GM23338 (cell line): ENCODE measurements around the gene DDTL. TPM values are rescaled to one million over a fixed set of nuclear protein-coding genes. Genes with fewer than 3 reads are reported as not detected.
"Not testable (repeated sequence)": the region's sequence is repeated elsewhere in the genome, so short reads cannot be mapped to it uniquely, and the experiment has no call there.

Source experiments
- ATAC-seq: fragments of 200-7000 bp; cut with Tn5 transposase; 3 replicates; pipeline ENCODE4 v1.9.1; 2020
- DNase-seq: peaks from one replicate; pipeline ENCODE4 v3.0.0-alpha.2; 2015; ENCODE audit warnings: low spot score
- H2AFZ ChIP-seq: fragments of 200-600 bp; sonication (generic); 2 replicates; pipeline ENCODE4 v1.8.0; 2016; ENCODE audit warnings: antibody characterized with exemption, mild to moderate bottlenecking, moderate library complexity
- H3F3A ChIP-seq: fragments of 200-600 bp; sonication (generic); replicated peaks from 2 replicates; pipeline ENCODE4 v1.8.0; 2017; ENCODE audit warnings: antibody characterized with exemption, mixed run types, low read depth
- H3K27ac ChIP-seq: fragments of 200-600 bp; sonication (generic); 2 replicates; pipeline ENCODE4 v1.6.1; 2016; ENCODE audit warnings: low read depth
- H3K27me3 ChIP-seq: fragments of 200-600 bp; sonication (generic); 2 replicates; pipeline ENCODE4 v1.8.0; 2016; ENCODE audit warnings: mild to moderate bottlenecking, mixed run types, moderate library complexity; ENCODE audit not compliant: insufficient read depth
- H3K36me3 ChIP-seq: fragments of 200-600 bp; sonication (generic); 2 replicates; pipeline ENCODE4 v1.8.0; 2016; ENCODE audit warnings: mild to moderate bottlenecking; ENCODE audit not compliant: insufficient read depth
- H3K4me1 ChIP-seq: fragments of 200-600 bp; sonication (generic); 2 replicates; pipeline ENCODE4 v1.8.0; 2016; ENCODE audit warnings: mild to moderate bottlenecking, moderate library complexity; ENCODE audit not compliant: insufficient read depth
- H3K4me2 ChIP-seq: fragments of 200-600 bp; sonication (generic); 2 replicates; pipeline ENCODE4 v1.7.1; 2017; ENCODE audit warnings: mixed run types
- H3K4me3 ChIP-seq: fragments of 200-600 bp; sonication (generic); 2 replicates; pipeline ENCODE4 v1.6.1; 2016; ENCODE audit warnings: mixed run types
- H3K79me2 ChIP-seq: fragments of 200-600 bp; sonication (generic); replicated peaks from 2 replicates; pipeline ENCODE4 v1.8.0; 2017; ENCODE audit warnings: mild to moderate bottlenecking; ENCODE audit not compliant: insufficient read depth
- H3K9me2 ChIP-seq: fragments of 200-600 bp; sonication (generic); 2 replicates; pipeline ENCODE4 v1.8.0; 2017; ENCODE audit not compliant: insufficient read depth
- H4K20me1 ChIP-seq: fragments of 200-600 bp; sonication (generic); replicated peaks from 2 replicates; pipeline ENCODE4 v1.8.0; 2017; ENCODE audit warnings: mild to moderate bottlenecking; ENCODE audit not compliant: insufficient read depth
- H3K27ac Mint-ChIP-seq: 2 replicates; pipeline ENCODE4 v1.8.0; 2020; ENCODE audit warnings: inconsistent platforms, mild to moderate bottlenecking, moderate library complexity, mixed read lengths
- H3K27me3 Mint-ChIP-seq: 3 replicates; pipeline ENCODE4 v1.8.0; 2022; ENCODE audit warnings: low read depth, mild to moderate bottlenecking, moderate library complexity, mixed read lengths, inconsistent platforms; ENCODE audit not compliant: insufficient read depth, poor library complexity
- H3K36me3 Mint-ChIP-seq: 3 replicates; pipeline ENCODE4 v1.8.0; 2021; ENCODE audit warnings: low read depth, mild to moderate bottlenecking, inconsistent platforms, moderate library complexity, mixed read lengths
- H3K4me1 Mint-ChIP-seq: 3 replicates; pipeline ENCODE4 v1.8.0; 2020; ENCODE audit warnings: mild to moderate bottlenecking, inconsistent platforms, mixed read lengths
- H3K4me3 Mint-ChIP-seq: 3 replicates; pipeline ENCODE4 v1.8.0; 2021; ENCODE audit warnings: moderate library complexity, mild to moderate bottlenecking, inconsistent platforms, mixed read lengths
- H3K9me3 Mint-ChIP-seq: 3 replicates; pipeline ENCODE4 v1.8.0; 2020; ENCODE audit warnings: moderate library complexity, mild to moderate bottlenecking, inconsistent platforms, mixed read lengths
- polyA plus RNA-seq: library from polyadenylated mRNA; unstranded; fragments of >200 nt; fragmentation: Nextera tagmentation; extraction: Ambion mirVana; gene quantifications from 2 replicates; pipeline ENCODE4 v1.2.1, GENCODE V29; 2016
- total RNA-seq: library from RNA; depleted of rRNA; stranded (reverse); fragments of >200 nt; shearing (Covaris generic); gene quantifications from 2 replicates; pipeline ENCODE4 v1.2.3, GENCODE V29; 2014
- TF ChIP-seq, protein P1 (sequence below), 2 experiments: fragments of 200-600 bp in 1 of 2; sonication (generic) in 1 of 2; conservative IDR thresholded peaks; 2 replicates each; pipeline versions ENCODE4 v1.5.1 to v1.6.1; 2016 to 2017; ENCODE audit warnings: antibody characterized with exemption in 2 of 2, low read depth in 2 of 2, mild to moderate bottlenecking in 2 of 2, moderate library complexity in 1 of 2

DDTL gene
- total and polyA plus RNA-seq, 2 experiments from 2014 or later = 2.1 to 3.7 TPM

- not testable (repeated sequence) for H3K9me2 ChIP-seq, H3K36me3 Mint-ChIP-seq, H3K27me3 ChIP-seq, H3K79me2 ChIP-seq, H3K9me3 Mint-ChIP-seq, ATAC-seq, H4K20me1 ChIP-seq, H3F3A ChIP-seq, H3K4me1 ChIP-seq, H3K36me3 ChIP-seq, H3K4me2 ChIP-seq, H3K4me3 ChIP-seq, H3K4me3 Mint-ChIP-seq, H2AFZ ChIP-seq, DNase-seq, H3K27me3 Mint-ChIP-seq, H3K27ac Mint-ChIP-seq, H3K27ac ChIP-seq
- H3K4me1 Mint-ChIP-seq = peaks cover 30% of the 10 kb centered on the region
- TF ChIP-seq, protein P1, sequence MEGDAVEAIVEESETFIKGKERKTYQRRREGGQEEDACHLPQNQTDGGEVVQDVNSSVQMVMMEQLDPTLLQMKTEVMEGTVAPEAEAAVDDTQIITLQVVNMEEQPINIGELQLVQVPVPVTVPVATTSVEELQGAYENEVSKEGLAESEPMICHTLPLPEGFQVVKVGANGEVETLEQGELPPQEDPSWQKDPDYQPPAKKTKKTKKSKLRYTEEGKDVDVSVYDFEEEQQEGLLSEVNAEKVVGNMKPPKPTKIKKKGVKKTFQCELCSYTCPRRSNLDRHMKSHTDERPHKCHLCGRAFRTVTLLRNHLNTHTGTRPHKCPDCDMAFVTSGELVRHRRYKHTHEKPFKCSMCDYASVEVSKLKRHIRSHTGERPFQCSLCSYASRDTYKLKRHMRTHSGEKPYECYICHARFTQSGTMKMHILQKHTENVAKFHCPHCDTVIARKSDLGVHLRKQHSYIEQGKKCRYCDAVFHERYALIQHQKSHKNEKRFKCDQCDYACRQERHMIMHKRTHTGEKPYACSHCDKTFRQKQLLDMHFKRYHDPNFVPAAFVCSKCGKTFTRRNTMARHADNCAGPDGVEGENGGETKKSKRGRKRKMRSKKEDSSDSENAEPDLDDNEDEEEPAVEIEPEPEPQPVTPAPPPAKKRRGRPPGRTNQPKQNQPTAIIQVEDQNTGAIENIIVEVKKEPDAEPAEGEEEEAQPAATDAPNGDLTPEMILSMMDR (conservative IDR thresholded peaks at IDR 0.05; ENCODE audit: low read depth in 2 of 2) = 0 out of 4 replicates have a peak, but pooled peaks of 1 of the 2 experiments have one; percentile 11
Observed at GRCh38 chr22:23952794-23953405, 13.8 kb upstream of the DDTL start.

DNA sequence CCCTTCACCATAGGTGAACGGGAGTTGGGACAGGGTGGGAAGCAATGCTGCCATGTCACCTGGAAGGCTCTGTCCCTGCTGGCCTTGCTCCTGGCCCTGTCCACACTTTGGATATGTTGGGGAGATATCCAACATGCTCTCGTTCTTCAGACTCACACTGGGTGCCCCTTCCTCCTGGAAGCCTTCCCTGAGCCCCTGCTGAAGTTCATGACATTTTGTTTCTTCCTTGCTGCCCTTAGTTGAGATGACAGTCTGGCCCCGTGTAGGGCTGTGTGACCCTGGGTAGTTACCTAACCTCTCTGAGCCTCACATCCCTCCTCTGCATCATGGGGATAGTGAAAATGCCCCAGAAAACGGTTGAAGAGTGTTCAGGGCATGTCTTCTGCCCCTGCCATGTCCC is 13.2 kb upstream of the DDTL start:
- not testable (repeated sequence) for H3K4me1 ChIP-seq, H3K79me2 ChIP-seq, H4K20me1 ChIP-seq, H2AFZ ChIP-seq, H3K4me3 Mint-ChIP-seq, H3K27me3 Mint-ChIP-seq, DNase-seq, H3K36me3 Mint-ChIP-seq, H3F3A ChIP-seq, H3K36me3 ChIP-seq, H3K27ac ChIP-seq, H3K9me2 ChIP-seq, H3K4me2 ChIP-seq, ATAC-seq, H3K27ac Mint-ChIP-seq, H3K27me3 ChIP-seq, H3K9me3 Mint-ChIP-seq, H3K4me3 ChIP-seq
- H3K4me1 Mint-ChIP-seq = peaks cover 30% of the 10 kb centered on the region

DNA sequence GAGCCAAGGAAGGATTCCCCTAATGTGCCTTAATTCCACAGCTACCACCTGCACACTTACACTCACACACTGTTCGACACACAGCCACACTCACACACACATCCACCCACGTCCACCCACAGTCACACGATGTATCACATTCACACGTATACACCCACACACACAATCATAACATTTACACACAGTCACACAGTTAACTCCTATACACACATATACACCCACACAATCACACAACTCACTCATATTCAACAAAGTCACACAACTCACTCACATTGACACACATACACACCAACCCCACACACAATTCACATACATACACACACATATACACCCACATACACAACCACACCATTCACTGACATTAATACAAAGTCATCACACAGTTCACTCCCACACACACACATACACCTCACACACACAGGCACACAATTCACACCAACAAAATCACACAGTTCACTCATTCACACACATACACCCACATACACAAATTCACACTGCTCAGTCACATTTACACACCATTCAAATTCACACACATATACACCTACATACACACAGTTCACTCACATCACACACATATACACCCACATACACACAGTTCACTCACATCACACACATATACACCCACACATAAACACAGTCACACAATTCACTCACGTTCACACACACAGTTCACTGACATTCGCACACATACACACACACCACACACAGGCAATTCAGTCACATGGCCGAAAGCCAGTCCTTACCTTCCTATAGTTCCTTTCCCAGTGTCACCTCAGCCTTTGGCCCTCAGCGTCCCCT is 12.3 kb upstream of the DDTL start:
- Mint-ChIP-seq H3K27ac (peak overlapping the region; percentile 23), H3K4me3 (peak overlapping the region; percentile 0; the same call in 1 of the 3 replicates), H3K4me1 (peaks cover 30% of the 10 kb centered on the region)
- not testable (repeated sequence) for H3K27ac ChIP-seq, H3F3A ChIP-seq, DNase-seq, H3K9me2 ChIP-seq, H2AFZ ChIP-seq, H4K20me1 ChIP-seq, ATAC-seq, H3K4me3 ChIP-seq, H3K9me3 Mint-ChIP-seq, H3K36me3 Mint-ChIP-seq, H3K4me1 ChIP-seq, H3K79me2 ChIP-seq, H3K27me3 Mint-ChIP-seq, H3K27me3 ChIP-seq, H3K36me3 ChIP-seq
- peak overlapping the region; percentile 73; the same call in 1 of the 2 replicates for H3K4me2 ChIP-seq

GRCh38 chr22:23954991-23955305 is 11.7 kb upstream of the DDTL start:
- not testable (repeated sequence) for H3K27me3 ChIP-seq, H3K9me2 ChIP-seq, H3K27me3 Mint-ChIP-seq, H4K20me1 ChIP-seq, H3K36me3 Mint-ChIP-seq, H3K27ac ChIP-seq, H3K4me1 ChIP-seq, H3K4me3 ChIP-seq, H3F3A ChIP-seq, H3K9me3 Mint-ChIP-seq, H3K79me2 ChIP-seq, H3K36me3 ChIP-seq, H2AFZ ChIP-seq
- DNase-seq (peak; percentile 29), ATAC-seq (peak; percentile 41)
- peak overlapping the region; percentile 0; the same call in 1 of the 3 replicates for H3K4me3 Mint-ChIP-seq
- H3K4me2 ChIP-seq = peak overlapping the region; percentile 73; the same call in 1 of the 2 replicates
- H3K4me1 Mint-ChIP-seq = peaks cover 30% of the 10 kb centered on the region
- H3K27ac Mint-ChIP-seq = peak overlapping the region; percentile 23

- Mint-ChIP-seq H3K27ac (peak overlapping the region; percentile 98), H3K4me1 (peaks cover 30% of the 10 kb centered on the region), H3K4me3 (peak overlapping the region; percentile 60)
- not testable (repeated sequence) for H3K4me1 ChIP-seq, H3K36me3 ChIP-seq, H3K9me2 ChIP-seq, H3K27me3 Mint-ChIP-seq, H3K9me3 Mint-ChIP-seq, H3K27me3 ChIP-seq, H3F3A ChIP-seq, H2AFZ ChIP-seq, DNase-seq, H3K79me2 ChIP-seq, H4K20me1 ChIP-seq, H3K36me3 Mint-ChIP-seq
- ATAC-seq = peak; percentile 5
- peak overlapping the region; percentile 73 for H3K4me2 ChIP-seq
- H3K4me3 ChIP-seq = peak overlapping the region; percentile 31
- peak overlapping the region; percentile 97 for H3K27ac ChIP-seq
Observed at GRCh38 chr22:23955886-23956285, 10.8 kb upstream of the DDTL start.
